Neural cell (in vitro differentiated cells): Measurements from ENCODE around the gene LAYN. TPM values are rescaled to one million over a fixed set of nuclear protein-coding genes. Genes with fewer than 3 reads are reported as not detected.

Experiments used
- H2AFZ ChIP-seq: fragments of 200-600, 300-800 bp; sonication (generic), shearing (Covaris generic); 2 replicates; pipeline ENCODE4 v1.6.0; 2014; ENCODE audit warnings: low read depth, mild to moderate bottlenecking, antibody characterized with exemption, low read length, moderate library complexity
- H3F3A ChIP-seq: fragments of 200-600 bp; shearing (Covaris generic); 2 replicates; pipeline ENCODE4 v1.6.1; 2016; ENCODE audit warnings: mild to moderate bottlenecking, moderate library complexity, mixed read lengths, antibody characterized with exemption, low read length; ENCODE audit not compliant: insufficient read depth, poor library complexity, severe bottlenecking
- H3K27ac ChIP-seq: fragments of 200-600, 300-800 bp; sonication (generic), shearing (Covaris generic); 2 replicates; pipeline ENCODE4 v1.5.1; 2014; ENCODE audit warnings: mild to moderate bottlenecking, low read length, moderate library complexity
- H3K27me3 ChIP-seq: fragments of 300-800, 200-600 bp; sonication (generic), shearing (Covaris generic); 2 replicates; pipeline ENCODE4 v1.6.0; 2014; ENCODE audit warnings: mild to moderate bottlenecking, low read depth, low read length, moderate library complexity; ENCODE audit not compliant: insufficient read depth
- H3K36me3 ChIP-seq: fragments of 300-800, 200-600 bp; sonication (generic), shearing (Covaris generic); 2 replicates; pipeline ENCODE4 v1.5.1; 2014; ENCODE audit warnings: mild to moderate bottlenecking, antibody characterized with exemption, low read length, moderate library complexity; ENCODE audit not compliant: insufficient read depth
- H3K4me2 ChIP-seq: fragments of 300-800, 200-600 bp; sonication (generic), shearing (Covaris generic); 2 replicates; pipeline ENCODE4 v1.6.0; 2014; ENCODE audit warnings: mild to moderate bottlenecking, low read length
- H3K4me3 ChIP-seq: fragments of 300-800, 200-600 bp; sonication (generic), shearing (Covaris generic); 2 replicates; pipeline ENCODE4 v1.5.1; 2014; ENCODE audit warnings: mild to moderate bottlenecking, low read length, moderate library complexity
- H3K79me2 ChIP-seq: fragments of 200-600 bp; shearing (Covaris generic); replicated peaks from 2 replicates; pipeline ENCODE4 v1.6.0; 2014; ENCODE audit warnings: mild to moderate bottlenecking, low read length, moderate library complexity; ENCODE audit not compliant: insufficient read depth
- H3K9ac ChIP-seq: fragments of 300-800, 200-600 bp; sonication (generic), shearing (Covaris generic); 2 replicates; pipeline ENCODE4 v1.6.1; 2016; ENCODE audit warnings: mild to moderate bottlenecking, low read length, mixed read lengths
- H3K9me2 ChIP-seq: fragments of 200-600 bp; shearing (Covaris generic); 2 replicates; pipeline ENCODE4 v1.6.1; 2016; ENCODE audit warnings: mild to moderate bottlenecking, low read length, mixed read lengths; ENCODE audit not compliant: insufficient read depth
- H3K9me3 ChIP-seq: fragments of 200-600, 300-800 bp; sonication (generic), shearing (Covaris generic); 2 replicates; pipeline ENCODE4 v1.6.1; 2016; ENCODE audit warnings: mild to moderate bottlenecking, mixed run types, low read length, moderate library complexity, mixed read lengths
- H4K20me1 ChIP-seq: fragments of 200-600 bp; shearing (Covaris generic); 2 replicates; pipeline ENCODE4 v1.6.1; 2016; ENCODE audit warnings: mild to moderate bottlenecking, mixed run types; ENCODE audit not compliant: insufficient read depth
- CTCF ChIP-seq: fragments of 450-650 bp; IDR thresholded peaks from 2 replicates; pipeline ENCODE4 v1.5.1; 2014; ENCODE audit warnings: antibody characterized with exemption, mild to moderate bottlenecking, moderate library complexity; ENCODE audit not compliant: poor library complexity, severe bottlenecking
- EP300 ChIP-seq: fragments of 450-650 bp; conservative IDR thresholded peaks from 2 replicates; pipeline ENCODE4 v1.6.1; 2014; ENCODE audit warnings: antibody characterized with exemption, mild to moderate bottlenecking, moderate library complexity; ENCODE audit not compliant: poor library complexity, severe bottlenecking
- EZH2 ChIP-seq: fragments of 200-600, 300-800 bp; shearing (Covaris generic), sonication (generic); IDR thresholded peaks from 2 replicates; pipeline ENCODE4 v1.6.1; 2014; ENCODE audit warnings: antibody characterized with exemption, low read length, borderline replicate concordance, mild to moderate bottlenecking; ENCODE audit not compliant: insufficient read depth, poor library complexity, severe bottlenecking
- MXI1 ChIP-seq: fragments of 450-650 bp; conservative IDR thresholded peaks from 2 replicates; pipeline ENCODE4 v1.6.1; 2014; ENCODE audit warnings: antibody characterized with exemption, mild to moderate bottlenecking; ENCODE audit not compliant: poor library complexity, severe bottlenecking
- POLR2AphosphoS5 ChIP-seq: IDR thresholded peaks from 2 replicates; pipeline ENCODE4 v1.6.1; 2012
- RAD21 ChIP-seq: fragments of 450-650 bp; conservative IDR thresholded peaks from 2 replicates; pipeline ENCODE4 v1.6.1; 2014; ENCODE audit warnings: antibody characterized with exemption, mild to moderate bottlenecking, moderate library complexity
- REST ChIP-seq: IDR thresholded peaks from 2 replicates; pipeline ENCODE4 v1.6.1; 2012; ENCODE audit warnings: borderline replicate concordance
- SMC3 ChIP-seq: fragments of 450-650 bp; conservative IDR thresholded peaks from 2 replicates; pipeline ENCODE4 v1.6.1; 2014; ENCODE audit warnings: antibody characterized with exemption, mild to moderate bottlenecking, moderate library complexity; ENCODE audit not compliant: poor library complexity
- TAF1 ChIP-seq: IDR thresholded peaks from 2 replicates; pipeline ENCODE4 v1.6.1; 2012; ENCODE audit warnings: low read depth
- polyA plus RNA-seq: library from polyadenylated mRNA; depleted of rRNA; stranded (reverse); fragments of >200 nt; gene quantifications from 2 replicates; pipeline ENCODE4 v1.2.3, GENCODE V29; 2014

The LAYN gene
- polyA plus RNA-seq, 1 donor from 2014 or later: not detected

GRCh38 chr11:111518668-111519067 is 21.9 kb upstream of the LAYN start:
- H3K4me2 ChIP-seq: no peak overlapping the region

DNA sequence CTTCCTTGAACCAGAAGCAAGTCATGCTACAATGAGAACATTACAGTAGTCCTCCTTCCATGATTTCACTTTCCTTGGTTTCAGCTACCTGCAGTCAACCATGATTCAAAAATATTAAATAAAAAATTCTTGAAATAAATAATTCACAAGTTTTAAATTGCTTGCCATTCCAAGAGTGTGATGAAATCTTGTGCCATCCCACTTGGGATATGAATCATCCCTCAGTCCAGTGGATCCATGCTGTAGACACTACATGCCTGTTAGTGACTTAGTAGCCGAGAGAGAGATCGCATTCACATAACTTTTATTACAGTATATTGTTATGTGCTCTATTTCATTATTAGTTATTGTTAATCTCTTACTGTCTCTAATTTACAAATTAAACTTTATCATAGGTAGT is 20.0 kb upstream of the LAYN start:
- Histone ChIP-seq H3K27ac (no peak overlapping the region), H4K20me1 (no peaks in the 10 kb centered on the region), H3K27me3 (peaks cover under 1% of the 10 kb centered on the region), H3K4me2 (no peak overlapping the region), H3K9ac (no peak overlapping the region), H2AFZ (no peak overlapping the region), H3K4me3 (no peak overlapping the region), H3K79me2 (no peaks in the 10 kb centered on the region), H3K9me2 (no peaks in the 10 kb centered on the region), H3K36me3 (no peaks in the 10 kb centered on the region), H3F3A (no peaks in the 10 kb centered on the region), H3K9me3 (no peaks in the 10 kb centered on the region)
- TF ChIP-seq REST (no peak), SMC3 (no peak), MXI1 (no peak), EP300 (no peak), EZH2 (no peak)

More at GRCh38 chr11:111518668-111519067, 21.9 kb upstream of the LAYN start:
- no peaks in the 10 kb centered on the region for H3K9me2 ChIP-seq
- H3K9ac ChIP-seq: no peak overlapping the region
- H4K20me1 ChIP-seq: no peaks in the 10 kb centered on the region
- peaks cover 19% of the 10 kb centered on the region for H3K27me3 ChIP-seq
- H3K9me3 ChIP-seq: no peaks in the 10 kb centered on the region
- no peaks in the 10 kb centered on the region for H3F3A ChIP-seq
- no peak overlapping the region for H3K27ac ChIP-seq
- TF ChIP-seq SMC3: no peak
- TF ChIP-seq TAF1: no peak
- no peak for TF ChIP-seq REST
- TF ChIP-seq MXI1: no peak
- TF ChIP-seq CTCF: no peak
- no peak for TF ChIP-seq EP300
- TF ChIP-seq RAD21: no peak
- TF ChIP-seq POLR2AphosphoS5: no peak
- no peaks in the 10 kb centered on the region for H3K36me3 ChIP-seq
- H3K4me3 ChIP-seq: no peak overlapping the region
- no peak overlapping the region for H2AFZ ChIP-seq
- no peaks in the 10 kb centered on the region for H3K79me2 ChIP-seq
